IMR-90 (cell line): ENCODE measurements around the gene VAV3. TPM values are rescaled to one million over a fixed set of nuclear protein-coding genes. Genes with fewer than 3 reads are reported as not detected.

Source experiments
- ATAC-seq: fragments of 200-7000 bp; cut with Tn5 transposase; 2 replicates; pipeline ENCODE4 v1.9.1; 2020; ENCODE audit warnings: low read depth, mild to moderate bottlenecking, moderate library complexity
- BruUV-seq: library from RNA; stranded (reverse); fragments of 400-500 nt; replicated peaks from 2 replicates; lab custom pipeline; 2021; lab: Mats Ljungman, UMichigan
- CTCF ChIA-PET: fragments of 300-600 bp; formaldehyde crosslinking; extraction: SDS; loops from one replicate; lab custom pipeline; 2021; ENCODE audit warnings: antibody characterized with exemption; lab: Yijun Ruan, JAX
- POLR2A ChIA-PET: fragments of 300-600 bp; sonication (Branson Sonifier 250); formaldehyde crosslinking; loops from one replicate; lab custom pipeline; 2022; ENCODE audit warnings: antibody characterized with exemption; ENCODE audit not compliant: unreplicated experiment; lab: Charles Lee
- DNase-seq: peaks from one replicate; pipeline ENCODE4 v3.0.0; 2013
- H2AFZ ChIP-seq: replicated peaks from 2 replicates; pipeline ENCODE3; 2013; ENCODE audit warnings: low read length, mild to moderate bottlenecking; ENCODE audit not compliant: poor library complexity
- H2AK5ac ChIP-seq: 2 replicates; pipeline ENCODE4 v1.6.1; 2013; ENCODE audit warnings: low read depth, low read length, inconsistent platforms
- H2AK9ac ChIP-seq: replicated peaks from 2 replicates; pipeline ENCODE3; 2013; ENCODE audit warnings: mild to moderate bottlenecking, low read depth, low read length, moderate library complexity; ENCODE audit not compliant: poor library complexity
- H2BK120ac ChIP-seq: 2 replicates; pipeline ENCODE4 v1.6.1; 2013; ENCODE audit warnings: low read depth, low read length, inconsistent platforms
- H2BK15ac ChIP-seq: 3 replicates; pipeline ENCODE4 v1.6.1; 2013; ENCODE audit warnings: low read depth, low read length, inconsistent platforms
- H2BK20ac ChIP-seq: 2 replicates; pipeline ENCODE4 v1.6.1; 2013; ENCODE audit warnings: low read depth, mild to moderate bottlenecking, inconsistent platforms, low read length, moderate library complexity
- H2BK5ac ChIP-seq: 2 replicates; pipeline ENCODE4 v1.6.1; 2013; ENCODE audit warnings: mild to moderate bottlenecking, low read depth, low read length, inconsistent platforms; ENCODE audit not compliant: poor library complexity, severe bottlenecking
- H3K14ac ChIP-seq: replicated peaks from 2 replicates; pipeline ENCODE4 v1.6.1; 2013; ENCODE audit warnings: low read depth, low read length, inconsistent platforms
- H3K18ac ChIP-seq: 2 replicates; pipeline ENCODE4 v1.6.1; 2013; ENCODE audit warnings: low read depth, low read length, control low read depth
- H3K23ac ChIP-seq: 2 replicates; pipeline ENCODE4 v1.6.1; 2013; ENCODE audit warnings: low read depth, low read length, inconsistent platforms
- H3K27ac ChIP-seq: 2 replicates; pipeline ENCODE4 v1.5.1; 2013; ENCODE audit warnings: mild to moderate bottlenecking, control low read depth, low read length; ENCODE audit not compliant: insufficient read depth
- H3K27me3 ChIP-seq: 2 replicates; pipeline ENCODE4 v1.6.1; 2013; ENCODE audit warnings: low read length; ENCODE audit not compliant: control insufficient read depth, insufficient read depth
- H3K36me3 ChIP-seq: 2 replicates; pipeline ENCODE4 v1.6.1; 2013; ENCODE audit warnings: low read length, mixed read lengths; ENCODE audit not compliant: control insufficient read depth, insufficient read depth
- H3K4ac ChIP-seq: 2 replicates; pipeline ENCODE4 v1.6.1; 2013; ENCODE audit warnings: low read depth, low read length, inconsistent platforms
- H3K4me1 ChIP-seq: 2 replicates; pipeline ENCODE4 v1.6.1; 2013; ENCODE audit warnings: low read length, mixed read lengths; ENCODE audit not compliant: control insufficient read depth, insufficient read depth
- H3K4me2 ChIP-seq: 2 replicates; pipeline ENCODE4 v1.6.1; 2013; ENCODE audit warnings: low read depth, mild to moderate bottlenecking, control low read depth, low read length, moderate library complexity
- H3K4me3 ChIP-seq: 2 replicates; pipeline ENCODE4 v1.5.1; 2013; ENCODE audit warnings: low read depth, mild to moderate bottlenecking, control low read depth, low read length, moderate library complexity; ENCODE audit not compliant: insufficient read depth
- H3K56ac ChIP-seq: 2 replicates; pipeline ENCODE4 v1.6.1; 2013; ENCODE audit warnings: low read length, inconsistent platforms; ENCODE audit not compliant: insufficient read depth; ENCODE audit errors: extremely low read depth
- H3K79me1 ChIP-seq, 2 experiments: 2 replicates each; pipeline ENCODE4 v1.6.1; 2013; ENCODE audit warnings: low read length in 2 of 2, inconsistent platforms in 1 of 2, low read depth in 1 of 2
- H3K9ac ChIP-seq: 2 replicates; pipeline ENCODE4 v1.6.1; 2013; ENCODE audit warnings: low read depth, low read length, control low read depth
- H3K9me1 ChIP-seq: 2 replicates; pipeline ENCODE4 v1.6.1; 2013; ENCODE audit warnings: low read length, inconsistent platforms; ENCODE audit not compliant: insufficient read depth
- H3K9me3 ChIP-seq: 2 replicates; pipeline ENCODE4 v1.6.1; 2013; ENCODE audit warnings: low read length; ENCODE audit not compliant: control insufficient read depth, insufficient read depth
- H4K20me1 ChIP-seq: 2 replicates; pipeline ENCODE4 v1.6.1; 2013; ENCODE audit warnings: low read length, inconsistent platforms; ENCODE audit not compliant: insufficient read depth
- H4K5ac ChIP-seq: 2 replicates; pipeline ENCODE4 v1.6.1; 2013; ENCODE audit warnings: mild to moderate bottlenecking, low read depth, low read length, control low read depth
- H4K8ac ChIP-seq, 2 experiments: 2 replicates each; pipeline ENCODE4 v1.6.1; 2013; ENCODE audit warnings: low read depth in 2 of 2, low read length in 2 of 2, control low read depth in 1 of 2, inconsistent platforms in 1 of 2
- H4K91ac ChIP-seq: 2 replicates; pipeline ENCODE4 v1.6.1; 2013; ENCODE audit warnings: low read depth, low read length, inconsistent platforms; ENCODE audit not compliant: insufficient read depth
- BHLHE40 ChIP-seq: fragments of 150-350 bp; IDR thresholded peaks from 2 replicates; pipeline ENCODE4 v1.6.1; 2016; ENCODE audit warnings: mild to moderate bottlenecking, low read depth, low read length
- CEBPB ChIP-seq: IDR thresholded peaks from 2 replicates; pipeline ENCODE4 v1.6.1; 2012; ENCODE audit warnings: low read depth, low read length, improper control_type of control experiment
- CHD1 ChIP-seq: IDR thresholded peaks from 2 replicates; pipeline ENCODE4 v1.6.1; 2012; ENCODE audit warnings: low read depth, low read length, improper control_type of control experiment
- MAFK ChIP-seq: IDR thresholded peaks from 2 replicates; pipeline ENCODE4 v1.6.1; 2012; ENCODE audit warnings: low read depth, low read length, improper control_type of control experiment
- MAZ ChIP-seq: IDR thresholded peaks from 2 replicates; pipeline ENCODE4 v1.6.1; 2012; ENCODE audit warnings: low read depth, mild to moderate bottlenecking, low read length, improper control_type of control experiment, moderate library complexity, borderline replicate concordance
- MXI1 ChIP-seq: IDR thresholded peaks from 2 replicates; pipeline ENCODE4 v1.6.1; 2012; ENCODE audit warnings: low read depth, mild to moderate bottlenecking, low read length, moderate library complexity, borderline replicate concordance
- NFE2L2 ChIP-seq: fragments of 150-350 bp; IDR thresholded peaks from 2 replicates; pipeline ENCODE4 v1.6.1; 2016; ENCODE audit warnings: low read depth, mild to moderate bottlenecking, low read length
- POLR2A ChIP-seq: IDR thresholded peaks from 2 replicates; pipeline ENCODE4 v1.6.1; 2012; ENCODE audit warnings: mild to moderate bottlenecking, low read depth, low read length
- RAD21 ChIP-seq: IDR thresholded peaks from 2 replicates; pipeline ENCODE4 v1.6.1; 2012; ENCODE audit warnings: low read length, improper control_type of control experiment
- RFX5 ChIP-seq: IDR thresholded peaks from 2 replicates; pipeline ENCODE4 v1.8.0; 2012; ENCODE audit warnings: low read depth, mild to moderate bottlenecking, low read length, moderate library complexity
- SMC3 ChIP-seq: fragments of 150-350 bp; IDR thresholded peaks from 2 replicates; pipeline ENCODE4 v1.6.1; 2016; ENCODE audit warnings: low read depth, mild to moderate bottlenecking, antibody characterized with exemption, low read length, moderate library complexity
- WGBS, 2 experiments: methylation state at CpG; one replicate each; pipeline versions ENCODE4 v1.1.5 to v1.1.7; 2013; ENCODE audit warnings: missing lambda C conversion rate in 2 of 2; ENCODE audit not compliant: insufficient read length in 1 of 2; ENCODE audit errors: extremely low coverage in 2 of 2; 5-methylcytosine and 5-hydroxymethylcytosine counted together
- dilution Hi-C: fragments of 300-500 bp; cut with HindIII; formaldehyde crosslinking; loops from one replicate; pipeline ENCODE4 v1.14.3; 2018; ENCODE audit warnings: low sequenced_read_pairs; ENCODE audit not compliant: unreplicated experiment
- in situ Hi-C: fragments of 300-500 bp; cut with MboI; formaldehyde crosslinking; loops from 3 replicates; pipeline ENCODE4 v1.14.3; 2019; ENCODE audit warnings: low sequenced_read_pairs, inconsistent platforms, mixed read lengths
- intact Hi-C: fragments of 100-400 bp; cut with micrococcal nuclease; formaldehyde crosslinking; loops from 2 replicates; pipeline ENCODE4 v1.10.0; 2022
- polyA plus RNA-seq, 3 experiments: library from polyadenylated mRNA; depleted of rRNA; stranded (reverse); fragments of >200 nt; gene quantifications; 2 replicates each; pipeline ENCODE4 v1.2.3, GENCODE V29; 2012; ENCODE audit warnings: low replicate concordance in 1 of 3
- total RNA-seq: library from RNA; depleted of rRNA; stranded (reverse); fragments of >200 nt; gene quantifications from 2 replicates; pipeline ENCODE4 v1.2.3, GENCODE V29; 2012
- TF ChIP-seq, protein P1 (sequence below): conservative IDR thresholded peaks from 2 replicates; pipeline ENCODE4 v1.5.1; 2012; ENCODE audit warnings: mild to moderate bottlenecking, low read depth, low read length, improper control_type of control experiment
- TF ChIP-seq, protein P2 (sequence below): fragments of 150-350 bp; IDR thresholded peaks from 2 replicates; pipeline ENCODE4 v1.6.1; 2016; ENCODE audit warnings: low read depth, mild to moderate bottlenecking, low read length, moderate library complexity, borderline replicate concordance
- TF ChIP-seq, protein P3 (sequence below): fragments of 150-350 bp; IDR thresholded peaks from 2 replicates; pipeline ENCODE4 v1.6.1; 2017; ENCODE audit warnings: mild to moderate bottlenecking, antibody characterized with exemption, low read length, low read depth

Gene VAV3
- total and polyA plus RNA-seq, 2 of the 4 experiments (the other 2 are of a cell fraction): 0.12 to 0.18 TPM

DNA sequence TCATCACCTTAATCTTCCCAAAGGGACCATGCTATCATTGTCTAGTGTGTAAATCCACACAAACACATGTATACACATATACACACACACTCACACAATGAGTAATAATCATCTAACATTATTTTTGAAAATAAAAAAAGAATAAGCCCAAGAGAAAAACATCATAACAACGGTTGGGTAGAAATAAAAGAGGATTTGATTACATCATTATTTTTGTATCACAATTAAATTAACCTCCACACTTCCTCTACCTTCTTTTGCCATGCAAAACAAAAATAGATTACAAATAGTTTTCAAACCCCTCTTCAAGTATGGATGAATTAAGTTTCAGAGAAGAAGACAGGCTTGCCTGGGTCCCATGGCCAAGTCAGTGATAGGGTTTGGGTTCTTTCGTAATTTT, 238.1 kb downstream of the VAV3 start:
- Histone ChIP-seq H3K23ac (no peak overlapping the region), H4K91ac (no peak overlapping the region), H3K9me3 (no peaks in the 10 kb centered on the region), H4K5ac (no peak overlapping the region), H2BK15ac (no peak overlapping the region), H3K79me1 (no peaks in the 10 kb centered on the region), H4K8ac (no peak overlapping the region), H4K20me1 (no peaks in the 10 kb centered on the region), H3K9ac (no peak overlapping the region), H2BK20ac (no peak overlapping the region), H3K4me3 (no peak overlapping the region), H3K4me1 (no peaks in the 10 kb centered on the region), H3K4me2 (no peak overlapping the region), H3K18ac (no peak overlapping the region), H3K4ac (no peak overlapping the region), H3K27me3 (no peaks in the 10 kb centered on the region), H2AK9ac (no peak overlapping the region), H3K27ac (no peak overlapping the region), H2BK5ac (no peak overlapping the region), H3K14ac (no peak overlapping the region), H2BK120ac (no peak overlapping the region), H3K56ac (no peak overlapping the region), H2AK5ac (no peak overlapping the region), H3K36me3 (no peaks in the 10 kb centered on the region), H3K9me1 (no peaks in the 10 kb centered on the region), H2AFZ (no peak overlapping the region)
- in situ Hi-C loops: no loop called here
- TF ChIP-seq MAFK (no peak), BHLHE40 (no peak), RFX5 (no peak), NFE2L2 (no peak), RAD21 (no peak), CEBPB (no peak), SMC3 (no peak), CHD1 (no peak), MAZ (no peak), MXI1 (no peak), POLR2A (no peak)
- TF ChIP-seq, protein P1, sequence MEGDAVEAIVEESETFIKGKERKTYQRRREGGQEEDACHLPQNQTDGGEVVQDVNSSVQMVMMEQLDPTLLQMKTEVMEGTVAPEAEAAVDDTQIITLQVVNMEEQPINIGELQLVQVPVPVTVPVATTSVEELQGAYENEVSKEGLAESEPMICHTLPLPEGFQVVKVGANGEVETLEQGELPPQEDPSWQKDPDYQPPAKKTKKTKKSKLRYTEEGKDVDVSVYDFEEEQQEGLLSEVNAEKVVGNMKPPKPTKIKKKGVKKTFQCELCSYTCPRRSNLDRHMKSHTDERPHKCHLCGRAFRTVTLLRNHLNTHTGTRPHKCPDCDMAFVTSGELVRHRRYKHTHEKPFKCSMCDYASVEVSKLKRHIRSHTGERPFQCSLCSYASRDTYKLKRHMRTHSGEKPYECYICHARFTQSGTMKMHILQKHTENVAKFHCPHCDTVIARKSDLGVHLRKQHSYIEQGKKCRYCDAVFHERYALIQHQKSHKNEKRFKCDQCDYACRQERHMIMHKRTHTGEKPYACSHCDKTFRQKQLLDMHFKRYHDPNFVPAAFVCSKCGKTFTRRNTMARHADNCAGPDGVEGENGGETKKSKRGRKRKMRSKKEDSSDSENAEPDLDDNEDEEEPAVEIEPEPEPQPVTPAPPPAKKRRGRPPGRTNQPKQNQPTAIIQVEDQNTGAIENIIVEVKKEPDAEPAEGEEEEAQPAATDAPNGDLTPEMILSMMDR: no peak
- TF ChIP-seq, protein P2, sequence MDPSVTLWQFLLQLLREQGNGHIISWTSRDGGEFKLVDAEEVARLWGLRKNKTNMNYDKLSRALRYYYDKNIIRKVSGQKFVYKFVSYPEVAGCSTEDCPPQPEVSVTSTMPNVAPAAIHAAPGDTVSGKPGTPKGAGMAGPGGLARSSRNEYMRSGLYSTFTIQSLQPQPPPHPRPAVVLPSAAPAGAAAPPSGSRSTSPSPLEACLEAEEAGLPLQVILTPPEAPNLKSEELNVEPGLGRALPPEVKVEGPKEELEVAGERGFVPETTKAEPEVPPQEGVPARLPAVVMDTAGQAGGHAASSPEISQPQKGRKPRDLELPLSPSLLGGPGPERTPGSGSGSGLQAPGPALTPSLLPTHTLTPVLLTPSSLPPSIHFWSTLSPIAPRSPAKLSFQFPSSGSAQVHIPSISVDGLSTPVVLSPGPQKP: no peak
- TF ChIP-seq, protein P3, sequence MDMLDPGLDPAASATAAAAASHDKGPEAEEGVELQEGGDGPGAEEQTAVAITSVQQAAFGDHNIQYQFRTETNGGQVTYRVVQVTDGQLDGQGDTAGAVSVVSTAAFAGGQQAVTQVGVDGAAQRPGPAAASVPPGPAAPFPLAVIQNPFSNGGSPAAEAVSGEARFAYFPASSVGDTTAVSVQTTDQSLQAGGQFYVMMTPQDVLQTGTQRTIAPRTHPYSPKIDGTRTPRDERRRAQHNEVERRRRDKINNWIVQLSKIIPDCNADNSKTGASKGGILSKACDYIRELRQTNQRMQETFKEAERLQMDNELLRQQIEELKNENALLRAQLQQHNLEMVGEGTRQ: no peak
- dilution Hi-C loops: no loop called here
- no TSS peak for BruUV-seq
- CTCF ChIA-PET: interaction anchor here (0.9 kb wide), 1 partner anchor 15 kb away, joined by 3 read pairs; no protein-coding TSS in a partner anchor
- ATAC-seq (no peak), DNase-seq (no peak)
- WGBS, 2 experiments: no CpG with 5 or more reads among the region's 2 CpGs
- POLR2A ChIA-PET: no interaction called here
- intact Hi-C loops: no loop called here
